Hepatocyte (in vitro differentiated cells): ENCODE data around the gene ABCF2.

Experiments used
- EZH2 ChIP-seq: fragments of 200-600 bp; sonication (generic); IDR thresholded peaks from 2 replicates; pipeline ENCODE4 v1.6.1; 2016; ENCODE audit warnings: antibody characterized with exemption, mild to moderate bottlenecking, borderline replicate concordance
- TF ChIP-seq, protein P1 (sequence below): fragments of 200-600 bp; sonication (generic); IDR thresholded peaks from 2 replicates; pipeline ENCODE4 v1.5.1; 2016; ENCODE audit warnings: antibody characterized with exemption, mild to moderate bottlenecking; ENCODE audit not compliant: poor library complexity

DNA sequence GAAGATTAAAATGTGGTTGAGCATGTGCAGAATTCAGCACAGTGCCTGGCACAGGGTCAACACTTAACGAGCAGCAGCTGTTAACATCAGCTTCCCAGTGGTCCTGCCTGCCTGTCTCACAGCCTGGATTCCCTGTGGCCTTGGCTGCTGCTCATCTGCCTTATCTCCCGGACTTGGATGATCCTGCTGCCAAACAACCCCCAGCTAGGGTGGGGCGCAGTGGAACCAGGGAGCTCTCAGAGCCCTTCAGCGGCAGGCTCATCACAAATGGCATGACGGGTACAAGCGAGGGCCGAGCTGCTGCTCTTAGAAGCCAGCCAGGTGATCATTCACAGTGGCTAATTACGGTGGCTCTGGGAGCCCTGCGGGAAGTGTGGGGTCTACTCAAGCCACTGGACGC is 34.5 kb upstream of the ABCF2 start:
- TF ChIP-seq, protein P1, sequence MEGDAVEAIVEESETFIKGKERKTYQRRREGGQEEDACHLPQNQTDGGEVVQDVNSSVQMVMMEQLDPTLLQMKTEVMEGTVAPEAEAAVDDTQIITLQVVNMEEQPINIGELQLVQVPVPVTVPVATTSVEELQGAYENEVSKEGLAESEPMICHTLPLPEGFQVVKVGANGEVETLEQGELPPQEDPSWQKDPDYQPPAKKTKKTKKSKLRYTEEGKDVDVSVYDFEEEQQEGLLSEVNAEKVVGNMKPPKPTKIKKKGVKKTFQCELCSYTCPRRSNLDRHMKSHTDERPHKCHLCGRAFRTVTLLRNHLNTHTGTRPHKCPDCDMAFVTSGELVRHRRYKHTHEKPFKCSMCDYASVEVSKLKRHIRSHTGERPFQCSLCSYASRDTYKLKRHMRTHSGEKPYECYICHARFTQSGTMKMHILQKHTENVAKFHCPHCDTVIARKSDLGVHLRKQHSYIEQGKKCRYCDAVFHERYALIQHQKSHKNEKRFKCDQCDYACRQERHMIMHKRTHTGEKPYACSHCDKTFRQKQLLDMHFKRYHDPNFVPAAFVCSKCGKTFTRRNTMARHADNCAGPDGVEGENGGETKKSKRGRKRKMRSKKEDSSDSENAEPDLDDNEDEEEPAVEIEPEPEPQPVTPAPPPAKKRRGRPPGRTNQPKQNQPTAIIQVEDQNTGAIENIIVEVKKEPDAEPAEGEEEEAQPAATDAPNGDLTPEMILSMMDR = no peak
- TF ChIP-seq EZH2 = no peak
